Bronchial epithelial cell (primary cell): ENCODE results near the gene PIK3R5. TPM values are rescaled to one million over a fixed set of nuclear protein-coding genes. Genes with fewer than 3 reads are reported as not detected.
"Not testable (repeated sequence)": the region's sequence is repeated elsewhere in the genome, so short reads cannot be mapped to it uniquely, and the experiment has no call there.

ENCODE experiments used
- DNase-seq: peaks from one replicate; pipeline ENCODE4 v3.0.0-alpha.2; 2010; ENCODE audit warnings: low read depth
- FAIRE-seq: peaks from 2 replicates; lab custom pipeline; 2011; peaks lifted over from hg19 to GRCh38; lab: Jason Lieb, UNC
- H3K27me3 ChIP-seq: 2 replicates; pipeline ENCODE4 v1.5.1; 2011; ENCODE audit warnings: low read length; ENCODE audit not compliant: control insufficient read depth, insufficient read depth
- H3K36me3 ChIP-seq: 2 replicates; pipeline ENCODE4 v1.5.1; 2011; ENCODE audit warnings: low read length; ENCODE audit not compliant: control insufficient read depth, insufficient read depth
- H3K4me3 ChIP-seq: 2 replicates; pipeline ENCODE4 v1.5.1; 2011; ENCODE audit warnings: mild to moderate bottlenecking, low read depth, low read length, control low read depth
- total RNA-seq: library from RNA; depleted of rRNA; stranded (reverse); fragments of >200 nt; gene quantifications from 2 replicates; pipeline ENCODE4 v1.2.1, GENCODE V29; 2014
- TF ChIP-seq, protein P1 (sequence below): IDR thresholded peaks from 2 replicates; pipeline ENCODE4 v1.5.1; 2011; ENCODE audit warnings: mild to moderate bottlenecking, moderate library complexity, low read length, control low read depth, inconsistent platforms; ENCODE audit not compliant: insufficient read depth, severe bottlenecking

Gene PIK3R5
- total RNA-seq, 1 donor from 2014 or later = not detected

DNA sequence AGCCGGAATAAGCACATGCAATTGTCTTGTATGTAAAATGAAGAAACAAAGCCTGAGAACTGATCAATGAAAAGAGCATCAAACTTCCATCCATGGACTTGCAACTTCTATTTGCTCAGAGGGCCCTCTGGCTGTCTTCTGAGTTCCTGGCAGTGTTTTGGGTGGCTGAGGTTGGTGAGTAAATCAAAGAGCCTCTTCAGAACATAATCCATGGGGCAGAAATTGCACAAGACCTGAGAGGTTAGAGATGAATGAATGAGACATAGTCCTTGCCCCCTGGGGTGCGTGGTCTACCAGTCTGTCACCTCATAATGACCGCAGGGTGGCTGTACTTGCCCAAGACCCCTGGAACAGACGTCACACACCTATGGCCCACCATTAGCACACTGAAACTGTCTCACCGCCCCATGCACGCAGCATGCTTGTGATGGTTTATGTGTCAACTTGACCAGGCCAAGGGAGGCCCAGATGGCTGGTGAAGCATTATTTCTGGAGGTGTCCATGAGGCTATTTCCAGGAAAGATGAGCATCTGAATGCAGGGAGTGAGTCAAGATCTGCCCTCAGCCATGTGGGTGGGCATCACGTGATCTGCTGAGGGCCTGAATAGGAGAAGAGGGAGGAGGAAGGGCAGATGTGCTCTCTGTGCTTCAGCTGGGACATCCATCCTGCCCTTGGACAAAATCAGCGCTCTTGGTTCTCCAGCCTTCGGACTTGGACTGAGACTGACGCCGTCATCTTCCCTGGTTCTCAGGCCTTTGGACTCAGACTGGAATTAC, 106.3 kb downstream of the PIK3R5 start:
- Histone ChIP-seq H3K4me3 (no peak overlapping the region), H3K27me3 (no peaks in the 10 kb centered on the region), H3K36me3 (no peaks in the 10 kb centered on the region)
- FAIRE-seq (no peak), DNase-seq (peak; percentile 5)
- TF ChIP-seq, protein P1, sequence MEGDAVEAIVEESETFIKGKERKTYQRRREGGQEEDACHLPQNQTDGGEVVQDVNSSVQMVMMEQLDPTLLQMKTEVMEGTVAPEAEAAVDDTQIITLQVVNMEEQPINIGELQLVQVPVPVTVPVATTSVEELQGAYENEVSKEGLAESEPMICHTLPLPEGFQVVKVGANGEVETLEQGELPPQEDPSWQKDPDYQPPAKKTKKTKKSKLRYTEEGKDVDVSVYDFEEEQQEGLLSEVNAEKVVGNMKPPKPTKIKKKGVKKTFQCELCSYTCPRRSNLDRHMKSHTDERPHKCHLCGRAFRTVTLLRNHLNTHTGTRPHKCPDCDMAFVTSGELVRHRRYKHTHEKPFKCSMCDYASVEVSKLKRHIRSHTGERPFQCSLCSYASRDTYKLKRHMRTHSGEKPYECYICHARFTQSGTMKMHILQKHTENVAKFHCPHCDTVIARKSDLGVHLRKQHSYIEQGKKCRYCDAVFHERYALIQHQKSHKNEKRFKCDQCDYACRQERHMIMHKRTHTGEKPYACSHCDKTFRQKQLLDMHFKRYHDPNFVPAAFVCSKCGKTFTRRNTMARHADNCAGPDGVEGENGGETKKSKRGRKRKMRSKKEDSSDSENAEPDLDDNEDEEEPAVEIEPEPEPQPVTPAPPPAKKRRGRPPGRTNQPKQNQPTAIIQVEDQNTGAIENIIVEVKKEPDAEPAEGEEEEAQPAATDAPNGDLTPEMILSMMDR = no peak

DNA sequence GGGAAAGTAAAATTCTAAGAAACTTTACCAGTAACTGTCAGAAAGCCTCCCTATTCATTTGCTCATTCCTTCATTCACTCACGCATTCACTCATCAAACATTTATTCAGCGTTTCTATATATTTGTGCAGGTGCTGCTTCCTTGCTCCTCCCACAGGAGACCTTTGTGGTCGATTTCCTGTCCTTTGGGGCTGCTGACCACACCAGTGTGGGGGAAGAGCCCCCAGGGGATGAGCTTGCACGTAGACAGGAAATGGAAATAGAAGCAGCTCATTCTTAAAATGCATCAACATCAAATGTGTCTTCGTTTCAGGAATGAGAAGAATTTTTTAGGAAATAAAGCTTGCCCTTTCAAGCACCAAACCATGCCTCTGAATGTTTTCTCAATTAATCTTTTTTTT, 107.6 kb downstream of the PIK3R5 start:
- TF ChIP-seq, protein P1 = no peak
- no peak overlapping the region for H3K4me3 ChIP-seq
- H3K36me3 ChIP-seq = no peaks in the 10 kb centered on the region
- H3K27me3 ChIP-seq = no peaks in the 10 kb centered on the region
- FAIRE-seq (no peak), DNase-seq (peak; percentile 44)

DNA sequence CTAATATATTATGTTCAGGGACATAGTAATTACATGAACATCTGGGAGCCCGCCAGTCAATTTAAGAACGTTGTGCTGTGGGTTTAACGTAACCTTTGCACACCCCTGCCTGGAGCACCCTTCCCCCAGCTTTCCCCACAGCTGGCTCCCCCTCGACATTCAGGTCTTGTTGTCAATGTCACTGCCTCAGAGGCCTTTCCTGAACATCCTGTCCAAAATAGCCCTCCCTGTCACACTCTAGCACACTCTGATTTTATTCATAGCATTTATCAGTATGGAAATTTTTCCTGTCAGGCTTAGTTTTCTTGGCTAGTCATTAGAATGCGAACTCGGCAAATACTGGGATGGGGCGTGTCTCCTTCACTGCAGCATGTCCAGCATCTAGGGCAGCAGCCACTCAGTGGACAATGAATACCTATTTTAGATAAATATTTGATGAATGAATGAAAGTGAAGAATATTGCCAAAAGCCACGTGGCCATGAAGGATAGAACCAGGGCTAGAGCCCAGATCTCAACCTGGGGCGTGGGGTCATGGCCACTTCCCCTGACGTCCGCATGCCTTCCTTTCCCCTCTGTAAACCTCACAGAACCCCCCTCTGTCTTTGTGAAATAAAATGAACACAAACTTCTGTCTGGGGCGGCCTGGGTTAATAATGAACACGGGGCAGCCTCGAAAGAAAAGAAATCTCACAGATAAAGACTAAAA, 108.5 kb downstream of the PIK3R5 start:
- no peaks in the 10 kb centered on the region for H3K27me3 ChIP-seq
- FAIRE-seq = no peak
- no peak for DNase-seq
- H3K36me3 ChIP-seq = no peaks in the 10 kb centered on the region
- TF ChIP-seq, protein P1 = no peak
- H3K4me3 ChIP-seq = no peak overlapping the region

DNA sequence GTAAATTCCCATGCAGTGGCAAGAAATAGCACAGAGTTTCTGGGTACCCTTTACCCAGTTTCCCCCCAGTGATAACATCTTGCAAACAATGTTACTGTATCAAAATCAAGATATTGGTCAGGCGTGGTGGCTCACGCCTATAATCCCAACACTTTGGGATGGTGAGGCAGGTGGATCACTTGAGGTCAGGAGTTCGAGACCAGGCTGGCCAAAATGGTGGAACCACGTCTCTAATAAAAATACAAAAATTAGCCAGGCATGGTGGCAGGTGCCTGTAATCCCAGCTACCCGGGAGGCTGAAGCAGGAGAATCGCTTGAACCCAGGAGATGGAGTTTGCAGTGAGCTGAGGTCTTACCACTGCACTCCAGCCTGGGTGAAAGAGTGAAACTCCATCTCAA, 109.3 kb downstream of the PIK3R5 start:
- not testable (repeated sequence) for H3K4me3 ChIP-seq, FAIRE-seq, H3K36me3 ChIP-seq, H3K27me3 ChIP-seq, DNase-seq

DNA sequence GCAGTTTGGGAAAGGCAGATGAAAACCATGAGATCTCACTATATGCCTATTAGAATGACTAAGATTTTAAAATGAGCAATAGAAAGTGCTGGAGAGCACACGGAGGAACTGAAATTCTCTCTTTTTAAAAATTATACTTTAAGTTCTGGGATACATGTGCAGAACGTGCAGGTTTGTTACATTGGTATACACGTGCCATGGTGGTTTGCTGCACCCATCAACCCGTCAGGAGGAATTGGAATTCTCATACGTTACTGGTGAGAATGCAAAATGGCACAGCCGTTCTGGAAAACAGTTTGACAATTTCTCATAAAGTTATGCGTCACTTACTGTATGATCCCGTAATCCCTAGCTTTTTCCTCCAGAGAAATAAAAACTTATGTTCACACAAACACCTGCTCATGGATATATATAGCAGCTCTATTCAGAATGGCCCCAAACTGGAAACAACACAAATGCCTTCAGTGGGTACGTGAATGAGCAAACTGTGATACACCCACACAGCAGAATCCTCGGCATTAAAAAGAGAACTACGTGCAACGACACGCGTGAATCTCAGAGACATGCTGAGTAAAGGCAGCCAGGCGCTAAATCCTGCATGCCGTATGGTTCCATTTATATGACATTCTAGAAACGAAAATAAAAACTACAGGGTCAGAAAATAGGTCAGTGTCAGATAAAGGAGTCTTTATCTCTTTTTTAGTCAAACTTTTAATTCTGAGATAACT, 109.9 kb downstream of the PIK3R5 start:
- H3K36me3 ChIP-seq = no peaks in the 10 kb centered on the region
- H3K4me3 ChIP-seq = no peak overlapping the region
- DNase-seq (no peak), FAIRE-seq (no peak)
- TF ChIP-seq, protein P1 = no peak
- H3K27me3 ChIP-seq = no peaks in the 10 kb centered on the region

DNA sequence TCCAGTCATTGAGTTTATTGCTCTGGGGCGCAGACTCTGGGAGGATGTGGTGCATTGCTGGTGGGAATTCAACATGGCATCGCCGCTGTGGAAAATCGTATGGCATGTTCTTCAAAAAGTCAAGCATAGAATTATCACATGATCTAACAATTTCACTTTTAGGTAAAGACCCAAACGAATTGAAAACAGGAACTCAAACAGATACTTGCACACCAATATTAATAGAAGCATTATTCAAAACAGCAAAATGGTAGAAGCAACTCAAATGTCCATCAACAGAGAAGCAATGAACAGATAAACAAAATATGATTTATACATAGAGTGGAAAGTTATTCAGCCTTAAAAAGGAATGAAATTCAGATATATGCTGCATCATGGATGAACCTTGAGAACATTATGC, 113.9 kb downstream of the PIK3R5 start:
- TF ChIP-seq, protein P1 = no peak
- DNase-seq (no peak), FAIRE-seq (no peak)
- Histone ChIP-seq H3K4me3 (no peak overlapping the region), H3K27me3 (no peaks in the 10 kb centered on the region), H3K36me3 (no peaks in the 10 kb centered on the region)
